Breast epithelium (tissue), 4 donors: ENCODE data around the gene ADARB2. TPM values are rescaled to one million over a fixed set of nuclear protein-coding genes. Genes with fewer than 3 reads are reported as not detected.

Source experiments
- DNase-seq, 2 donors: peaks; one replicate each; pipeline ENCODE4 v3.0.0-alpha.2; 2019; ENCODE audit warnings: low spot score in 2 of 2
- H3K27ac ChIP-seq, 2 donors: fragments of 200-600 bp; sonication (generic) in 1 of 2; one replicate each; pipeline ENCODE4 v1.5.1; 2016 to 2019; ENCODE audit warnings: mild to moderate bottlenecking in 1 of 2
- H3K27me3 ChIP-seq, 2 donors: fragments of 200-600 bp; sonication (generic) in 1 of 2; one replicate each; pipeline versions ENCODE4 v1.5.1 to v1.6.0; 2017 to 2019; ENCODE audit warnings: control low read depth in 1 of 2, mild to moderate bottlenecking in 1 of 2
- H3K36me3 ChIP-seq: fragments of 200-600 bp; one replicate; pipeline ENCODE4 v1.5.1; 2019
- H3K4me1 ChIP-seq, 2 donors: fragments of 200-600 bp; sonication (generic); one replicate each; pipeline ENCODE4 v1.5.1; 2016 to 2019; ENCODE audit warnings: control low read depth in 1 of 2
- H3K4me3 ChIP-seq, 3 donors: fragments of 200-600 bp; sonication (generic); 1 replicate in 2 of 3; 2 replicates in 1 of 3; pipeline ENCODE4 v1.5.1; 2016 to 2019; ENCODE audit warnings: mild to moderate bottlenecking in 3 of 3, moderate library complexity in 2 of 3
- H3K9me3 ChIP-seq, 2 donors: fragments of 200-600 bp; sonication (generic) in 1 of 2; one replicate each; pipeline ENCODE4 v1.5.1; 2016 to 2019; ENCODE audit warnings: control low read depth in 1 of 2
- POLR2A ChIP-seq: fragments of 450-650 bp; IDR thresholded peaks from one replicate; pipeline ENCODE4 v1.6.1; 2016; ENCODE audit warnings: antibody characterized with exemption, mild to moderate bottlenecking, moderate library complexity
- POLR2AphosphoS5 ChIP-seq, 3 donors: sonication (generic); formaldehyde crosslinking; IDR thresholded peaks; one replicate each; pipeline ENCODE4 v1.6.1; 2017; ENCODE audit warnings: antibody characterized with exemption in 3 of 3
- intact Hi-C: fragments of 100-400 bp; cut with DNase I; formaldehyde crosslinking; loops from one replicate; pipeline ENCODE4 v1.15.1; 2023; ENCODE audit warnings: low total_unique reads
- total RNA-seq, 3 donors: library from RNA; depleted of rRNA; stranded (reverse); fragments of >200 nt; gene quantifications; one replicate each; pipeline ENCODE4 v1.1.0, GENCODE V29; 2016
- TF ChIP-seq, protein P1 (sequence below), 3 donors: fragments of 450-650 bp; IDR thresholded peaks; one replicate each; pipeline ENCODE4 v1.5.1; 2016 to 2017; ENCODE audit warnings: antibody characterized with exemption in 3 of 3, mild to moderate bottlenecking in 3 of 3, moderate library complexity in 3 of 3

ADARB2 gene
- total RNA-seq, 3 donors from 2014 or later, result 0.32 to 3.9 (median 2.0) TPM

DNA sequence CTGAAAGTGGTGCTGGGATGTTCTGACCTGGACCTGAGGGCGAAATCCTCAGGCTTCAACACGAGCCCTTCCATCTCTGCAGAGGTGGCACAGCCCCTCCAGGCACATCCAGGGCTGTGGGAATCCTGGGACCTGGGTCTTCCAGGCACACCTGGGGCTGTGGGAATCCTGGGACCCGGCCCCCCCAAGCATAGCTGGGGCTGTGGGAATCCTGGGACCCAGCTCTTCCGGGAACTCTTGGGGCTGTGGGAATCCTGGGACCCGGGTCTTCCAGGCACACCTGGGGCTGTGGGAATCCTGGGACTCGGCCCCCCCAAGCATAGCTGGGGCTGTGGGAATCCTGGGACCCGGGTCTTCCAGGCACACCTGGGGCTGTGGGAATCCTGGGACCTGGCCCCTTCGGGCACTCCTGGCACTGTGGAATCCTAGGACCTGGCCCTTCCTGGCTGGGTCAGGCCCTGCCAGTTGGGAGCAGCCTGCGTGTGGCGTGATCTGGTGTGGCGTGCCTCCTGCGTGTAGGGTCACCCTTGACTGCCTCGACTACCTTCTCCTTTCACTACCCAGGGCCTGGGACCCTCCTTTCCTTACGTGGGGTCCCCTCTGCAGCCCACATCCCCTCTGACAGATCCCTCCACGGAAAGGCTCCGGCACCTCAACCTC is 557.1 kb downstream of the ADARB2 start:
- Histone ChIP-seq H3K4me1 (no peaks in the 10 kb centered on the region), H3K27ac (no peak overlapping the region), H3K9me3 (no peaks in the 10 kb centered on the region), H3K36me3 (no peaks in the 10 kb centered on the region), H3K27me3 (no peaks in the 10 kb centered on the region), H3K4me3 (no peak overlapping the region)
- TF ChIP-seq POLR2A (no peak), POLR2AphosphoS5 (IDR thresholded peaks at IDR 0.05) (no peak)
- TF ChIP-seq, protein P1, sequence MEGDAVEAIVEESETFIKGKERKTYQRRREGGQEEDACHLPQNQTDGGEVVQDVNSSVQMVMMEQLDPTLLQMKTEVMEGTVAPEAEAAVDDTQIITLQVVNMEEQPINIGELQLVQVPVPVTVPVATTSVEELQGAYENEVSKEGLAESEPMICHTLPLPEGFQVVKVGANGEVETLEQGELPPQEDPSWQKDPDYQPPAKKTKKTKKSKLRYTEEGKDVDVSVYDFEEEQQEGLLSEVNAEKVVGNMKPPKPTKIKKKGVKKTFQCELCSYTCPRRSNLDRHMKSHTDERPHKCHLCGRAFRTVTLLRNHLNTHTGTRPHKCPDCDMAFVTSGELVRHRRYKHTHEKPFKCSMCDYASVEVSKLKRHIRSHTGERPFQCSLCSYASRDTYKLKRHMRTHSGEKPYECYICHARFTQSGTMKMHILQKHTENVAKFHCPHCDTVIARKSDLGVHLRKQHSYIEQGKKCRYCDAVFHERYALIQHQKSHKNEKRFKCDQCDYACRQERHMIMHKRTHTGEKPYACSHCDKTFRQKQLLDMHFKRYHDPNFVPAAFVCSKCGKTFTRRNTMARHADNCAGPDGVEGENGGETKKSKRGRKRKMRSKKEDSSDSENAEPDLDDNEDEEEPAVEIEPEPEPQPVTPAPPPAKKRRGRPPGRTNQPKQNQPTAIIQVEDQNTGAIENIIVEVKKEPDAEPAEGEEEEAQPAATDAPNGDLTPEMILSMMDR (IDR thresholded peaks at IDR 0.05), result no peak
- DNase-seq, result peak in 1 of 2 donors; percentile 35
- intact Hi-C loops, result no loop called here

DNA sequence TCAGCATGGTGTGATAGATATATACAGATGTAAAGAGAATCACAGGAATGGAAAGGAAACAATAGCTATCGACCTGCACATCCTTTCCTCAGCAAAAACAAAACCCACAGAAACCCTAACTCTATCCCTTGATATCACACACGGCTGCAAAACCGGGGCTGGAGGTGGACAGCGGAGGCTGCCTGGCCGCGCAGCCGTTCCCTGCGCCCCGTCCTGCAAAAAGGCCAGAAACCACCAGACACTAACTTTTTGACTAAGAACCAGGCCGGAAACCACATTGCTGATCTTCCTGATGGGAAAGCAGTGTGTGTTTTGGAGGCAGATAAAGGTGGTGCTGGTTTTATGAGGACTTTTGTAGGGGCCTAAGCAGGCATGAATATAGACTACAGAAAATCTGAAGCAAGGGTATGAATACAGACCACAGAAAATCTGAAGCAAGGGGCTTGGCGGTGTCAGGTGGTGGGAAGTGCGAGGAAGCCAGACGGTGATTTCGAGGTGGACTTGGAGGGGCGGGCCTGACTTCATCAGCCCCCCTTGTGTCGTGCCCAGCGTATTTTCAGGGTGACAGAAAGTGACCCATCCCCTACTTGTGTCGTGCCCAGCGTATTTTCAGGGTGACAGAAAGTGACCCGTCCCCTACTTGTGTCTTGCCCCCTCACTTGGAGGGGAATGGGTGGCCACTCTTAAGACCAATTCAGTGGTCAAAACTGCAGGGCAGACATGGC is 557.8 kb downstream of the ADARB2 start:
- TF ChIP-seq POLR2A, result no peak
- TF ChIP-seq, protein P1 (IDR thresholded peaks at IDR 0.05), result no peak
- no peak for TF ChIP-seq POLR2AphosphoS5 (IDR thresholded peaks at IDR 0.05)
- DNase-seq, result peak in 1 of 2 donors; percentile 48
- no peaks in the 10 kb centered on the region for H3K36me3 ChIP-seq
- no peaks in the 10 kb centered on the region for H3K9me3 ChIP-seq
- intact Hi-C loops, result no loop called here
- H3K4me1 ChIP-seq, result no peaks in the 10 kb centered on the region
- H3K27ac ChIP-seq, result no peak overlapping the region
- H3K4me3 ChIP-seq, result no peak overlapping the region
- no peaks in the 10 kb centered on the region for H3K27me3 ChIP-seq

DNA sequence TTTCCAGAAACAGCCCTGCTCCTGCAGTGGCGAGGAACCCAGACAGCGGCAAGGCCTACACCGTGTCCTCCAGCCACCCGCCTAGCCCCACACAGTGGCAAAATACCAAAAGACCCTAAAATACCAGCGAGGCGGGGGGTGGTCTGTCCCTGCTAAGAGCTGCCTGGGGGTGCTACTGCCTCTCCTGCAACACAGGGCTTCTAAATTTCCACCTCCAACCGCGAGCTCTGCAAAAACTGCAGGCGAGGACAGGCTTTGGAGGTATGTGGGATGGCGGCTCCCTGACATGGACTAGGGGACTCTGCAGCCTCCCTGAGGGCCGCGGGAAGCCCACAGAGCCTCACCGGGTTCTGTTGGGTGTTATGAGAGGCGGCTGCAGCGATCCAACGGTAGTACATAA is 558.8 kb downstream of the ADARB2 start:
- no peak overlapping the region for H3K4me3 ChIP-seq
- no peaks in the 10 kb centered on the region for H3K36me3 ChIP-seq
- H3K4me1 ChIP-seq, result no peaks in the 10 kb centered on the region
- no peaks in the 10 kb centered on the region for H3K9me3 ChIP-seq
- intact Hi-C loops, result no loop called here
- no peak for TF ChIP-seq POLR2AphosphoS5 (IDR thresholded peaks at IDR 0.05)
- no peak for TF ChIP-seq POLR2A
- TF ChIP-seq, protein P1 (IDR thresholded peaks at IDR 0.05), result no peak
- no peaks in the 10 kb centered on the region for H3K27me3 ChIP-seq
- DNase-seq, result peak in 1 of 2 donors; percentile 31
- H3K27ac ChIP-seq, result no peak overlapping the region

DNA sequence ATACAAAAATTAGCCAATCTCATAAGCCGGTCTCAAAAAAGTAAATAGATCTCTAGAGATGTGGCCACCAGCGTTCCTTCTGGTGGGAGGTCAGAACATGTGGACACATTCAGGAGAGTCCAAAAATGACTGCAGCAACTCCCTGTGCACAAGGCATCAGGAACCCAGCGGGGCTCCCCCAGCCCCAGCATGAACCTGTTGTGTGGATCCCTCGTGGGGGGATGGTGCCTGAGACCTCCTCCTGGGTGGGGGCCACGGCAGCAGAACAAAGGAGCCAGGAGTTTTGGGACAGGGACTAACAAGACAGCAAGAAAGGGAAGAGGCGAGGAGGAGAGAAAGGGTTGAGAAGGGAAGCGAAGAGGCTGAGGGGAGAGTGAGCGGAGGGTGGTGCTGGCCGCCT is 559.4 kb downstream of the ADARB2 start:
- intact Hi-C loops, result no loop called here
- DNase-seq, result peak in 1 of 2 donors; percentile 22
- TF ChIP-seq POLR2A (no peak), POLR2AphosphoS5 (IDR thresholded peaks at IDR 0.05) (no peak)
- TF ChIP-seq, protein P1 (IDR thresholded peaks at IDR 0.05), result no peak

DNA sequence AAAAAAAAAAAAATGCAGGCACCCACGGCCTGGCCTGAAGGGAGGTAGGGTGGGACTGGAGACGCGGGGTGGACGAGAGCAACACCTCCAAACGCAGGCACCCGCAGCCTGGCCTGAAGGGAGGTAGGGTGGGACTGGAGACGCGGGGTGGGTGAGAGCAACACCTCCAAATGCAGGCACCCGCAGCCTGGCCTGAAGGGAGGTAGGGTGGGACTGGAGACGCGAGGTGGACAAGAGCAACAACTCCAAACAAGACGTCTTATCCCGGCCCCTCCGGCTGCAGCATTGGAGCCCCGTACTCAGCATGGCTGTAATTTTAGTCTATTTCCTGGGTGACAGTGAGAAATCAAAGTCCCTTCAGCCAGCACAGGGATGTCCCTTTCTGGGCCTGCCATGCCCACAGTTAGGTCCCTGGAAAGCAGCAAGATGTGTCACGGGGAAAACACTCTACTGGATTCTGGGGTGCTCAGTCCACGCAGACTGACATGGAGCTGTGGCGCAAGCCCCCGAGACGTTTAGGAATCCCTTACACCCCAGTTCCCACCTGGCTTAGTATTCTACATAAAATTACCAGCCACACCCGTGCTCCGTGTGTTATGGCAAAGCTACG is 561.3 kb downstream of the ADARB2 start:
- H3K36me3 ChIP-seq, result no peaks in the 10 kb centered on the region
- no peak overlapping the region for H3K4me3 ChIP-seq
- no peaks in the 10 kb centered on the region for H3K9me3 ChIP-seq
- intact Hi-C loops, result no loop called here
- no peaks in the 10 kb centered on the region for H3K27me3 ChIP-seq
- TF ChIP-seq POLR2AphosphoS5 (IDR thresholded peaks at IDR 0.05) (no peak), POLR2A (no peak)
- TF ChIP-seq, protein P1 (IDR thresholded peaks at IDR 0.05), result no peak
- peak in 1 of 2 donors; percentile 28 for DNase-seq
- no peaks in the 10 kb centered on the region for H3K4me1 ChIP-seq
- no peak overlapping the region for H3K27ac ChIP-seq

More for the DNA sequence above, 559.4 kb downstream of the ADARB2 start:
- Histone ChIP-seq H3K27ac (no peak overlapping the region), H3K27me3 (no peaks in the 10 kb centered on the region), H3K4me1 (no peaks in the 10 kb centered on the region), H3K36me3 (no peaks in the 10 kb centered on the region), H3K4me3 (no peak overlapping the region), H3K9me3 (no peaks in the 10 kb centered on the region)
